HCT116 (cell line): ENCODE results near the gene CD302. TPM values are rescaled to one million over a fixed set of nuclear protein-coding genes. Genes with fewer than 3 reads are reported as not detected.

ENCODE experiments used
- ATAC-seq: fragments of 200-7000 bp; cut with Tn5 transposase; 2 replicates; pipeline ENCODE4 v1.9.1; 2020; ENCODE audit warnings: mild to moderate bottlenecking, moderate library complexity
- BruUV-seq: library from RNA; stranded (reverse); fragments of 400-500 nt; replicated peaks from 2 replicates; lab custom pipeline; 2021; lab: Mats Ljungman, UMichigan
- CTCF ChIA-PET: fragments of 300-600 bp; sonication (Branson Sonifier 250); formaldehyde crosslinking; loops from one replicate; lab custom pipeline; 2021; ENCODE audit warnings: antibody characterized with exemption; lab: Charles Lee
- POLR2A ChIA-PET: fragments of 300-600, 350-600 bp; sonication (Branson Sonifier 250); formaldehyde crosslinking; loops from one replicate; lab custom pipeline; 2021; ENCODE audit warnings: antibody characterized with exemption; lab: Charles Lee
- RAD21 ChIA-PET, 2 experiments: fragments of 300-600 bp; sonication (Branson Sonifier 250); formaldehyde crosslinking; loops; one replicate each; lab custom pipeline; 2023; ENCODE audit warnings: low total read pairs in 2 of 2; ENCODE audit not compliant: uncharacterized antibody in 2 of 2, unreplicated experiment in 2 of 2, low non-redundant PET in 1 of 2; lab: Charles Lee
- DNase-seq: peaks from one replicate; pipeline ENCODE4 v3.0.0-alpha.2; 2010; ENCODE audit warnings: low read depth, low spot score
- H2AFZ ChIP-seq: fragments of 200-600 bp; shearing (Covaris generic), sonication (generic); 2 replicates; pipeline ENCODE4 v1.6.1; 2017; ENCODE audit warnings: low read depth, mixed run types, mixed read lengths, antibody characterized with exemption, low read length; ENCODE audit not compliant: poor library complexity, severe bottlenecking
- H3K27ac ChIP-seq: 2 replicates; pipeline ENCODE4 v1.5.1; 2012; ENCODE audit warnings: low read depth, low read length
- H3K27me3 ChIP-seq: fragments of 200-600 bp; sonication (generic); 2 replicates; pipeline ENCODE4 v1.6.1; 2016; ENCODE audit warnings: mixed run types, low read length, mixed read lengths; ENCODE audit not compliant: insufficient read depth
- H3K36me3 ChIP-seq, 2 experiments: fragments of 200-500 bp in 1 of 2; fragments of 200-600 bp in 1 of 2; sonication (Bioruptor generic) in 1 of 2; sonication (generic) in 1 of 2; 2 replicates each; pipeline versions ENCODE4 v1.5.1 to v1.6.1; 2014 to 2016; ENCODE audit warnings: low read length in 2 of 2, inconsistent platforms in 1 of 2, mixed read lengths in 1 of 2, mixed run types in 1 of 2; ENCODE audit not compliant: insufficient read depth in 2 of 2, control insufficient read depth in 1 of 2
- H3K4me1 ChIP-seq, 2 experiments: fragments of 200-600 bp in 1 of 2; sonication (generic) in 1 of 2; 2 replicates each; pipeline versions ENCODE4 v1.5.1 to v1.6.1; 2012 to 2017; ENCODE audit warnings: low read length in 2 of 2, inconsistent platforms in 1 of 2, mild to moderate bottlenecking in 1 of 2, mixed read lengths in 1 of 2, mixed run types in 1 of 2, moderate library complexity in 1 of 2; ENCODE audit not compliant: insufficient read depth in 2 of 2, control insufficient read depth in 1 of 2
- H3K4me2 ChIP-seq: fragments of 200-600 bp; sonication (generic); 2 replicates; pipeline ENCODE4 v1.6.1; 2017; ENCODE audit warnings: mixed run types, low read length, mixed read lengths
- H3K4me3 ChIP-seq, 2 experiments: fragments of 200-600 bp in 1 of 2; sonication (generic) in 1 of 2; replicated peaks in 1 of 2; 2 replicates each; pipeline ENCODE4 v1.5.1; 2011 to 2016; ENCODE audit warnings: low read length in 2 of 2, control low read depth in 1 of 2, low read depth in 1 of 2, mild to moderate bottlenecking in 1 of 2, mixed read lengths in 1 of 2, mixed run types in 1 of 2
- H3K79me2 ChIP-seq: fragments of 200-600 bp; sonication (generic); 2 replicates; pipeline ENCODE4 v1.6.1; 2017; ENCODE audit warnings: mild to moderate bottlenecking, mixed run types, low read length, moderate library complexity, mixed read lengths; ENCODE audit not compliant: insufficient read depth
- H3K9ac ChIP-seq: fragments of 200-600 bp; sonication (generic); 2 replicates; pipeline ENCODE4 v1.6.1; 2016; ENCODE audit warnings: low read length, mixed read lengths
- H3K9me2 ChIP-seq: fragments of 200-600 bp; sonication (generic), shearing (Covaris generic); 2 replicates; pipeline ENCODE4 v1.6.1; 2017; ENCODE audit warnings: mixed run types, mild to moderate bottlenecking, moderate library complexity; ENCODE audit not compliant: insufficient read depth
- H3K9me3 ChIP-seq, 2 experiments: fragments of 200-500 bp in 1 of 2; fragments of 200-600 bp in 1 of 2; sonication (Bioruptor generic) in 1 of 2; sonication (generic) in 1 of 2; 2 replicates each; pipeline ENCODE4 v1.6.1; 2014 to 2017; ENCODE audit warnings: low read length in 2 of 2, mixed read lengths in 2 of 2, inconsistent platforms in 1 of 2, low read depth in 1 of 2, mild to moderate bottlenecking in 1 of 2, mixed run types in 1 of 2, moderate library complexity in 1 of 2; ENCODE audit not compliant: control insufficient read depth in 1 of 2, insufficient read depth in 1 of 2
- H4K20me1 ChIP-seq: fragments of 200-600 bp; sonication (generic), shearing (Covaris generic); 2 replicates; pipeline ENCODE4 v1.6.1; 2017; ENCODE audit warnings: mixed run types, mild to moderate bottlenecking, moderate library complexity; ENCODE audit not compliant: insufficient read depth
- ATF3 ChIP-seq: IDR thresholded peaks from 2 replicates; pipeline ENCODE4 v1.6.1; 2012
- CBX3 ChIP-seq: IDR thresholded peaks from 2 replicates; pipeline ENCODE4 v1.6.1; 2012; ENCODE audit warnings: low read depth
- CEBPB ChIP-seq: IDR thresholded peaks from 2 replicates; pipeline ENCODE4 v1.6.1; 2012; ENCODE audit warnings: low read depth
- CTCF ChIP-seq, 3 experiments: fragments of 200-600 bp in 1 of 3; sonication (generic) in 1 of 3; IDR thresholded peaks in 2 of 3; conservative IDR thresholded peaks in 1 of 3; 2 replicates each; pipeline ENCODE4 v1.5.1; 2012 to 2017; ENCODE audit warnings: low read depth in 2 of 3, low read length in 2 of 3, antibody characterized with exemption in 1 of 3, borderline replicate concordance in 1 of 3, control low read depth in 1 of 3, mild to moderate bottlenecking in 1 of 3, mixed read lengths in 1 of 3, mixed run types in 1 of 3, moderate library complexity in 1 of 3; ENCODE audit not compliant: insufficient read depth in 1 of 3
- EGR1 ChIP-seq: IDR thresholded peaks from 2 replicates; pipeline ENCODE4 v1.6.1; 2012; ENCODE audit warnings: low read depth
- EZH2 ChIP-seq: fragments of 200-600 bp; sonication (generic); IDR thresholded peaks from 2 replicates; pipeline ENCODE4 v1.6.1; 2017; ENCODE audit warnings: antibody characterized with exemption, mixed run types
- EZH2phosphoT487 ChIP-seq: fragments of 200-600 bp; IDR thresholded peaks from 2 replicates; pipeline ENCODE4 v1.6.1; 2018; ENCODE audit warnings: antibody characterized with exemption, borderline replicate concordance
- FOSL1 ChIP-seq: IDR thresholded peaks from 2 replicates; pipeline ENCODE4 v1.6.1; 2012; ENCODE audit warnings: low read depth
- JUND ChIP-seq: IDR thresholded peaks from 2 replicates; pipeline ENCODE4 v1.6.1; 2012
- POLR2A ChIP-seq: IDR thresholded peaks from 2 replicates; pipeline ENCODE4 v1.7.0; 2011; ENCODE audit warnings: borderline replicate concordance; ENCODE audit not compliant: insufficient read depth, insufficient read length; ENCODE audit errors: extremely low read depth
- POLR2AphosphoS5 ChIP-seq: IDR thresholded peaks from 2 replicates; pipeline ENCODE4 v1.6.1; 2011; ENCODE audit warnings: mild to moderate bottlenecking, low read depth, low read length, moderate library complexity
- RAD21 ChIP-seq: IDR thresholded peaks from 2 replicates; pipeline ENCODE4 v1.6.1; 2012; ENCODE audit warnings: low read depth, mild to moderate bottlenecking
- REST ChIP-seq: IDR thresholded peaks from 2 replicates; pipeline ENCODE4 v1.6.1; 2012; ENCODE audit warnings: low read depth
- SIN3A ChIP-seq: IDR thresholded peaks from 2 replicates; pipeline ENCODE4 v1.6.1; 2012; ENCODE audit warnings: low read depth
- TCF7L2 ChIP-seq: IDR thresholded peaks from 2 replicates; pipeline ENCODE4 v1.7.0; 2011; ENCODE audit warnings: borderline replicate concordance, inconsistent platforms; ENCODE audit not compliant: insufficient read depth, insufficient read length; ENCODE audit errors: extremely low read depth
- YY1 ChIP-seq: IDR thresholded peaks from 2 replicates; pipeline ENCODE4 v1.6.1; 2011; ENCODE audit warnings: low read length, low read depth, moderate library complexity, mild to moderate bottlenecking; ENCODE audit not compliant: insufficient replicate concordance; ENCODE audit errors: extremely low read depth
- ZBTB33 ChIP-seq: IDR thresholded peaks from 2 replicates; pipeline ENCODE4 v1.6.1; 2011; ENCODE audit warnings: mild to moderate bottlenecking, low read length, moderate library complexity; ENCODE audit not compliant: insufficient replicate concordance; ENCODE audit errors: extremely low read depth
- ZFX ChIP-seq: fragments of 450-650 bp; IDR thresholded peaks from 2 replicates; pipeline ENCODE4 v1.6.1; 2017
- ZNF274 ChIP-seq: fragments of 200-500 bp; sonication (Bioruptor generic); IDR thresholded peaks from 2 replicates; pipeline ENCODE4 v1.6.1; 2014; ENCODE audit warnings: mild to moderate bottlenecking, low read depth, low read length, inconsistent platforms
- intact Hi-C: fragments of 100-400 bp; cut with micrococcal nuclease; formaldehyde crosslinking; loops from 2 replicates; pipeline ENCODE4 v1.10.0; 2022
- total RNA-seq: library from RNA; stranded (reverse); gene quantifications from one replicate; pipeline ENCODE4 v1.2.1, GENCODE V29; 2021; ENCODE audit not compliant: unreplicated experiment

Gene CD302
- total RNA-seq, 1 experiment from 2014 or later = 0.15 TPM

- ATAC-seq (no peak), DNase-seq (no peak)
- CTCF ChIA-PET = interaction anchor here (1.3 kb wide), 1 partner anchor 10 kb away, joined by 6 read pairs; no protein-coding TSS in a partner anchor
- H3K79me2 ChIP-seq = no peaks in the 10 kb centered on the region
- H3K27me3 ChIP-seq = no peaks in the 10 kb centered on the region
- no peaks in the 10 kb centered on the region for H4K20me1 ChIP-seq
- no peaks in the 10 kb centered on the region for H3K36me3 ChIP-seq
- H3K27ac ChIP-seq = no peak overlapping the region
- BruUV-seq = no TSS peak
- H3K9ac ChIP-seq = no peak overlapping the region
- POLR2A ChIA-PET = no interaction called here
- H3K9me2 ChIP-seq = 0 out of 2 replicates have a peak, but pooled peaks cover 4% of the 10 kb centered on the region
- intact Hi-C loops = no loop called here
- H3K4me2 ChIP-seq = no peak overlapping the region
- H2AFZ ChIP-seq = no peak overlapping the region
- TF ChIP-seq REST (no peak), ZBTB33 (no peak), POLR2A (no peak), POLR2AphosphoS5 (no peak), FOSL1 (no peak), SIN3A (no peak), EGR1 (no peak), EZH2phosphoT487 (no peak), ZNF274 (no peak), RAD21 (no peak), EZH2 (no peak), YY1 (no peak), CEBPB (no peak), TCF7L2 (no peak), ATF3 (no peak), ZFX (no peak), CTCF (IDR thresholded peaks at IDR 0.05 in 2 of 3, conservative IDR thresholded peaks at IDR 0.05 in 1 of 3; ENCODE audit: borderline replicate concordance in 1 of 3, insufficient read depth in 1 of 3, low read depth in 2 of 3, low read length in 2 of 3) (no peak), JUND (no peak), CBX3 (no peak)
- RAD21 ChIA-PET = no interaction called here
- H3K4me3 ChIP-seq = no peak overlapping the region
- no peaks in the 10 kb centered on the region for H3K4me1 ChIP-seq
- H3K9me3 ChIP-seq = no peaks in the 10 kb centered on the region
Observed at GRCh38 chr2:159817283-159817682, 19.3 kb upstream of the CD302 start.
